Nephron progenitor cell (in vitro differentiated cells): ENCODE measurements around the gene DNAH7.

Experiments
- DNase-seq: peaks from one replicate; pipeline ENCODE4 v3.0.0; 2021
- H3K27ac Mint-ChIP-seq: 2 replicates; pipeline ENCODE4 v1.8.0; 2021; ENCODE audit warnings: mild to moderate bottlenecking, moderate library complexity, mixed read lengths
- H3K27me3 Mint-ChIP-seq: 2 replicates; pipeline ENCODE4 v1.8.0; 2021; ENCODE audit warnings: mild to moderate bottlenecking, low read depth, mixed read lengths; ENCODE audit not compliant: poor library complexity
- H3K36me3 Mint-ChIP-seq: 2 replicates; pipeline ENCODE4 v1.8.0; 2021; ENCODE audit warnings: low read depth, mixed read lengths
- H3K4me1 Mint-ChIP-seq: 2 replicates; pipeline ENCODE4 v1.8.0; 2021; ENCODE audit warnings: mixed read lengths
- H3K4me3 Mint-ChIP-seq: 2 replicates; pipeline ENCODE4 v1.8.0; 2021; ENCODE audit warnings: mild to moderate bottlenecking, moderate library complexity, mixed read lengths
- H3K9me3 Mint-ChIP-seq: 2 replicates; pipeline ENCODE4 v1.8.0; 2021; ENCODE audit warnings: mild to moderate bottlenecking, moderate library complexity, mixed read lengths
- TF ChIP-seq, protein P1 (sequence below): fragments of 200-600 bp; sonication (generic); IDR thresholded peaks from 2 replicates; pipeline ENCODE4 v1.5.0; 2021; ENCODE audit warnings: antibody characterized with exemption

The DNAH7 gene

GRCh38 chr2:195820867-195821565 lies 247.6 kb downstream of the DNAH7 start:
- no peaks in the 10 kb centered on the region for H3K36me3 Mint-ChIP-seq
- peaks cover 9% of the 10 kb centered on the region for H3K4me1 Mint-ChIP-seq
- TF ChIP-seq, protein P1, sequence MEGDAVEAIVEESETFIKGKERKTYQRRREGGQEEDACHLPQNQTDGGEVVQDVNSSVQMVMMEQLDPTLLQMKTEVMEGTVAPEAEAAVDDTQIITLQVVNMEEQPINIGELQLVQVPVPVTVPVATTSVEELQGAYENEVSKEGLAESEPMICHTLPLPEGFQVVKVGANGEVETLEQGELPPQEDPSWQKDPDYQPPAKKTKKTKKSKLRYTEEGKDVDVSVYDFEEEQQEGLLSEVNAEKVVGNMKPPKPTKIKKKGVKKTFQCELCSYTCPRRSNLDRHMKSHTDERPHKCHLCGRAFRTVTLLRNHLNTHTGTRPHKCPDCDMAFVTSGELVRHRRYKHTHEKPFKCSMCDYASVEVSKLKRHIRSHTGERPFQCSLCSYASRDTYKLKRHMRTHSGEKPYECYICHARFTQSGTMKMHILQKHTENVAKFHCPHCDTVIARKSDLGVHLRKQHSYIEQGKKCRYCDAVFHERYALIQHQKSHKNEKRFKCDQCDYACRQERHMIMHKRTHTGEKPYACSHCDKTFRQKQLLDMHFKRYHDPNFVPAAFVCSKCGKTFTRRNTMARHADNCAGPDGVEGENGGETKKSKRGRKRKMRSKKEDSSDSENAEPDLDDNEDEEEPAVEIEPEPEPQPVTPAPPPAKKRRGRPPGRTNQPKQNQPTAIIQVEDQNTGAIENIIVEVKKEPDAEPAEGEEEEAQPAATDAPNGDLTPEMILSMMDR = no peak
- H3K27me3 Mint-ChIP-seq = no peaks in the 10 kb centered on the region
- no peaks in the 10 kb centered on the region for H3K9me3 Mint-ChIP-seq
- no peak for DNase-seq
- H3K27ac Mint-ChIP-seq = no peak overlapping the region
- H3K4me3 Mint-ChIP-seq = no peak overlapping the region

GRCh38 chr2:195820373-195820772 lies 248.3 kb downstream of the DNAH7 start:
- Mint-ChIP-seq H3K27me3 (no peaks in the 10 kb centered on the region), H3K4me1 (peaks cover 9% of the 10 kb centered on the region), H3K27ac (no peak overlapping the region), H3K9me3 (no peaks in the 10 kb centered on the region), H3K4me3 (no peak overlapping the region), H3K36me3 (no peaks in the 10 kb centered on the region)
- no peak for DNase-seq
- TF ChIP-seq, protein P1 = no peak

- no peaks in the 10 kb centered on the region for H3K27me3 Mint-ChIP-seq
- no peaks in the 10 kb centered on the region for H3K36me3 Mint-ChIP-seq
- TF ChIP-seq, protein P1 = no peak
- no peaks in the 10 kb centered on the region for H3K9me3 Mint-ChIP-seq
- no peak overlapping the region for H3K27ac Mint-ChIP-seq
- H3K4me1 Mint-ChIP-seq = peaks cover 9% of the 10 kb centered on the region
- H3K4me3 Mint-ChIP-seq = no peak overlapping the region
- DNase-seq = no peak
These were observed 249.4 kb downstream of the DNAH7 start for GRCh38 chr2:195819276-195819675.

DNA sequence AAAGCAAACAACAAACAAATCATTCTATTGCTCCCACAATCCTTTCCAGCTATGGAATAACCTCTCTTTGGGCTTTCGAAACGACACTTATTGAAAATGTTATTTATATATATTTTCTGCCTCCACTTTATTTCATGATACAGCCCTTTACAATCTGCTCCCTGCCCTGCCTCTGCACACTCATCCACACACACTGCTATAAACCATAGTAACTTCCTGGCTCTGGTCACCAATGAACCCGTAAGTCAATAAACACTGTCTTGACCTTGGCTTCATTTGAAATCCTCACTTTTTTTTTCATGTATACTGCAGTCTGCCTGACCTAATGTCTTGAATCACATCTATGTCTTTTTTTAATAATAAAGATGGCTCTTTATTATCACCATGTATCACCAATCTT lies 250.1 kb downstream of the DNAH7 start:
- H3K9me3 Mint-ChIP-seq = no peaks in the 10 kb centered on the region
- H3K36me3 Mint-ChIP-seq = no peaks in the 10 kb centered on the region
- H3K27ac Mint-ChIP-seq = peak overlapping the region; percentile 5
- no peaks in the 10 kb centered on the region for H3K27me3 Mint-ChIP-seq
- peaks cover 15% of the 10 kb centered on the region for H3K4me1 Mint-ChIP-seq
- no peak overlapping the region for H3K4me3 Mint-ChIP-seq
- TF ChIP-seq, protein P1 = no peak
- DNase-seq = no peak

- Mint-ChIP-seq H3K4me3 (no peak overlapping the region), H3K27ac (no peak overlapping the region), H3K9me3 (no peaks in the 10 kb centered on the region), H3K36me3 (no peaks in the 10 kb centered on the region), H3K4me1 (peaks cover 19% of the 10 kb centered on the region), H3K27me3 (no peaks in the 10 kb centered on the region)
- TF ChIP-seq, protein P1 = no peak
- DNase-seq = no peak
These were observed 250.5 kb downstream of the DNAH7 start for GRCh38 chr2:195818106-195818505.

DNA sequence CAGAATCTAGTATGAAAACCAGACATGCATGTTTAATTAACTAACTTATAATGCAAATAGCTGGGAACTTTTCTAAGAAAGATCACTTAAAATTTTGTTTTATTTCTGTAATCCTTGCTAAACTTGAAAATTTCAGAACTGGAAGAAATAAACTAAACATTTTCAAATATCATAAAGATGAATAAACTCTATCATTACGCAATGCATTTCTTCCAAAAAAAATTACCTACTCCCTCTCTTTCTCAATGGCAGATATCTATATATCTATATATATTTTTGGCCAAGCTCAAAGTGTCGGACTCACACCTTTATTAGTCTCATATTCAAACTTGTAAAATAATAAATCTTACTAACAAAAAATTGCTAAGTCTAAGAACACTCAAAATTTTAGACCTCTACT lies 253.6 kb downstream of the DNAH7 start:
- DNase-seq = no peak
- Mint-ChIP-seq H3K27me3 (no peaks in the 10 kb centered on the region), H3K4me1 (peaks cover 21% of the 10 kb centered on the region), H3K27ac (no peak overlapping the region), H3K4me3 (no peak overlapping the region), H3K9me3 (no peaks in the 10 kb centered on the region), H3K36me3 (no peaks in the 10 kb centered on the region)
- TF ChIP-seq, protein P1 = no peak
